C4-2B (cell line): ENCODE data around the gene STYK1.

ENCODE experiments used
- ZFX ChIP-seq: fragments of 450-650 bp; IDR thresholded peaks from 2 replicates; pipeline ENCODE4 v1.6.1; 2017
- TF ChIP-seq, protein P1 (sequence below): fragments of 450-650 bp; conservative IDR thresholded peaks from 2 replicates; pipeline ENCODE4 v1.5.1; 2017; ENCODE audit warnings: mild to moderate bottlenecking

DNA sequence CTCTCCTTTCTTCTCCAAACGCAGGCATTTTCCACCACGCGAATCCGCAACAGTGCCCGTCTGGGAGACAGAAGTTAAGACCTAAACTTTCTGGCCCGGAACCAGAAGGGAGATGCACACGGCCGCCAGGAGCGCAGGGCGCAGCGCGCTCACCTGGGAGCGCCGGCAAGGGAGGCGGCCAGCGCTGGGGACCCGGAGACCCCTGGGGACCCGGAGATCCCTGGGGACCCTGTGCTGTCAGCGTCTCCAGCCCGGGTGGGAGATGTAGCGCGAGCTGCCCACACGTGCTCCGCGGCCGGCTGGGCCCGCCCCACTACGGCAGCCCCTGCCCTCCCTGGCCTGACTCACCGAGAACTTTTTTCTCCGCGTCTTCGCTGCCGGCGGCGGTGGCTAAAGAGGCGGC lies 48.7 kb upstream of the STYK1 start:
- TF ChIP-seq, protein P1, sequence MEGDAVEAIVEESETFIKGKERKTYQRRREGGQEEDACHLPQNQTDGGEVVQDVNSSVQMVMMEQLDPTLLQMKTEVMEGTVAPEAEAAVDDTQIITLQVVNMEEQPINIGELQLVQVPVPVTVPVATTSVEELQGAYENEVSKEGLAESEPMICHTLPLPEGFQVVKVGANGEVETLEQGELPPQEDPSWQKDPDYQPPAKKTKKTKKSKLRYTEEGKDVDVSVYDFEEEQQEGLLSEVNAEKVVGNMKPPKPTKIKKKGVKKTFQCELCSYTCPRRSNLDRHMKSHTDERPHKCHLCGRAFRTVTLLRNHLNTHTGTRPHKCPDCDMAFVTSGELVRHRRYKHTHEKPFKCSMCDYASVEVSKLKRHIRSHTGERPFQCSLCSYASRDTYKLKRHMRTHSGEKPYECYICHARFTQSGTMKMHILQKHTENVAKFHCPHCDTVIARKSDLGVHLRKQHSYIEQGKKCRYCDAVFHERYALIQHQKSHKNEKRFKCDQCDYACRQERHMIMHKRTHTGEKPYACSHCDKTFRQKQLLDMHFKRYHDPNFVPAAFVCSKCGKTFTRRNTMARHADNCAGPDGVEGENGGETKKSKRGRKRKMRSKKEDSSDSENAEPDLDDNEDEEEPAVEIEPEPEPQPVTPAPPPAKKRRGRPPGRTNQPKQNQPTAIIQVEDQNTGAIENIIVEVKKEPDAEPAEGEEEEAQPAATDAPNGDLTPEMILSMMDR: peak; percentile 32; the same call in 1 of the 2 replicates
- peak; percentile 85 for TF ChIP-seq ZFX
